Measurements from ENCODE around the gene MYO18B.

MYO18B gene

GRCh38 chr22:25806579-25806978 lies 64.6 kb downstream of the MYO18B start:
- Histone ChIP-seq H3K36me3 (ENCODE audit: low read length) (no peaks in the 10 kb centered on the region), H3K4me3 (ENCODE audit: insufficient read depth, low read length, poor library complexity, severe bottlenecking) (no peak overlapping the region), H3K27me3 (ENCODE audit: low read length) (no peaks in the 10 kb centered on the region), H3K27ac (ENCODE audit: low read depth, low read length) (no peak overlapping the region), H3K9ac (ENCODE audit: low read length) (no peak overlapping the region), H3F3A (ENCODE audit: insufficient read depth) (no peaks in the 10 kb centered on the region), H4K20me1 (ENCODE audit: low read depth, low read length) (no peaks in the 10 kb centered on the region), H2AFZ (ENCODE audit: low read depth, low read length, severe bottlenecking) (no peak overlapping the region), H3K79me2 (ENCODE audit: insufficient read depth, low read length) (no peaks in the 10 kb centered on the region), H3K4me2 (ENCODE audit: low read depth, low read length, poor library complexity, severe bottlenecking) (no peak overlapping the region), H3K9me2 (replicated peaks; ENCODE audit: insufficient read depth, low read length) (no peaks in the 10 kb centered on the region), H3K9me3 (ENCODE audit: insufficient read depth, low read length) (no peaks in the 10 kb centered on the region)
- no peak for TF ChIP-seq CTCF (IDR thresholded peaks at IDR 0.05; ENCODE audit: insufficient read depth, low read length, poor library complexity, severe bottlenecking)
- no peak for TF ChIP-seq EZH2phosphoT487 (conservative IDR thresholded peaks at IDR 0.05; ENCODE audit: low read length)

- no peak for TF ChIP-seq CTCF (IDR thresholded peaks at IDR 0.05; ENCODE audit: insufficient read depth, low read length, poor library complexity, severe bottlenecking)
- no peak for TF ChIP-seq EZH2phosphoT487 (conservative IDR thresholded peaks at IDR 0.05; ENCODE audit: low read length)
- no peak overlapping the region for H2AFZ ChIP-seq (ENCODE audit: low read depth, low read length, severe bottlenecking)
- H3K4me3 ChIP-seq (ENCODE audit: insufficient read depth, low read length, poor library complexity, severe bottlenecking): no peak overlapping the region
- H3K27ac ChIP-seq (ENCODE audit: low read depth, low read length): no peak overlapping the region
- H3K36me3 ChIP-seq (ENCODE audit: low read length): no peaks in the 10 kb centered on the region
- H3K27me3 ChIP-seq (ENCODE audit: low read length): no peaks in the 10 kb centered on the region
- no peak overlapping the region for H3K4me2 ChIP-seq (ENCODE audit: low read depth, low read length, poor library complexity, severe bottlenecking)
- H3K9me2 ChIP-seq (replicated peaks; ENCODE audit: insufficient read depth, low read length): no peaks in the 10 kb centered on the region
- no peaks in the 10 kb centered on the region for H3F3A ChIP-seq (ENCODE audit: insufficient read depth)
- no peaks in the 10 kb centered on the region for H4K20me1 ChIP-seq (ENCODE audit: low read depth, low read length)
- no peak overlapping the region for H3K9ac ChIP-seq (ENCODE audit: low read length)
- H3K9me3 ChIP-seq (ENCODE audit: insufficient read depth, low read length): no peaks in the 10 kb centered on the region
- H3K79me2 ChIP-seq (ENCODE audit: insufficient read depth, low read length): no peaks in the 10 kb centered on the region
Observed at GRCh38 chr22:25814685-25815084, 72.7 kb downstream of the MYO18B start.

GRCh38 chr22:25815561-25815960 lies 73.6 kb downstream of the MYO18B start:
- TF ChIP-seq EZH2phosphoT487 (conservative IDR thresholded peaks at IDR 0.05; ENCODE audit: low read length): no peak
- no peak for TF ChIP-seq CTCF (IDR thresholded peaks at IDR 0.05; ENCODE audit: insufficient read depth, low read length, poor library complexity, severe bottlenecking)
- Histone ChIP-seq H3K36me3 (ENCODE audit: low read length) (no peaks in the 10 kb centered on the region), H3K27ac (ENCODE audit: low read depth, low read length) (no peak overlapping the region), H3K27me3 (ENCODE audit: low read length) (no peaks in the 10 kb centered on the region), H4K20me1 (ENCODE audit: low read depth, low read length) (no peaks in the 10 kb centered on the region), H3F3A (ENCODE audit: insufficient read depth) (no peaks in the 10 kb centered on the region), H3K9me2 (replicated peaks; ENCODE audit: insufficient read depth, low read length) (no peaks in the 10 kb centered on the region), H3K4me2 (ENCODE audit: low read depth, low read length, poor library complexity, severe bottlenecking) (no peak overlapping the region), H2AFZ (ENCODE audit: low read depth, low read length, severe bottlenecking) (no peak overlapping the region), H3K79me2 (ENCODE audit: insufficient read depth, low read length) (no peaks in the 10 kb centered on the region), H3K4me3 (ENCODE audit: insufficient read depth, low read length, poor library complexity, severe bottlenecking) (no peak overlapping the region), H3K9ac (ENCODE audit: low read length) (no peak overlapping the region), H3K9me3 (ENCODE audit: insufficient read depth, low read length) (no peaks in the 10 kb centered on the region)

Data from SU-DHL-6 (cell line).